Measurements from ENCODE around the gene BICD1. TPM values are rescaled to one million over a fixed set of nuclear protein-coding genes. Genes with fewer than 3 reads are reported as not detected.

Gene BICD1
- total RNA-seq, 1 experiment from 2014 or later: 41.3 TPM

- peaks cover 16% of the 10 kb centered on the region for H3K4me1 ChIP-seq (replicated peaks; ENCODE audit: insufficient read depth)
- no peak overlapping the region for H3K27ac ChIP-seq
- no peak for DNase-seq
- H3K9me3 ChIP-seq (ENCODE audit: insufficient read depth, low read depth): no peaks in the 10 kb centered on the region
- TF ChIP-seq EZH2 (IDR thresholded peaks at IDR 0.05; ENCODE audit: low read depth): no peak
- TF ChIP-seq, protein P1, sequence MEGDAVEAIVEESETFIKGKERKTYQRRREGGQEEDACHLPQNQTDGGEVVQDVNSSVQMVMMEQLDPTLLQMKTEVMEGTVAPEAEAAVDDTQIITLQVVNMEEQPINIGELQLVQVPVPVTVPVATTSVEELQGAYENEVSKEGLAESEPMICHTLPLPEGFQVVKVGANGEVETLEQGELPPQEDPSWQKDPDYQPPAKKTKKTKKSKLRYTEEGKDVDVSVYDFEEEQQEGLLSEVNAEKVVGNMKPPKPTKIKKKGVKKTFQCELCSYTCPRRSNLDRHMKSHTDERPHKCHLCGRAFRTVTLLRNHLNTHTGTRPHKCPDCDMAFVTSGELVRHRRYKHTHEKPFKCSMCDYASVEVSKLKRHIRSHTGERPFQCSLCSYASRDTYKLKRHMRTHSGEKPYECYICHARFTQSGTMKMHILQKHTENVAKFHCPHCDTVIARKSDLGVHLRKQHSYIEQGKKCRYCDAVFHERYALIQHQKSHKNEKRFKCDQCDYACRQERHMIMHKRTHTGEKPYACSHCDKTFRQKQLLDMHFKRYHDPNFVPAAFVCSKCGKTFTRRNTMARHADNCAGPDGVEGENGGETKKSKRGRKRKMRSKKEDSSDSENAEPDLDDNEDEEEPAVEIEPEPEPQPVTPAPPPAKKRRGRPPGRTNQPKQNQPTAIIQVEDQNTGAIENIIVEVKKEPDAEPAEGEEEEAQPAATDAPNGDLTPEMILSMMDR (conservative IDR thresholded peaks at IDR 0.05): no peak
- peaks cover 13% of the 10 kb centered on the region for H3F3A ChIP-seq (ENCODE audit: insufficient read depth, low read depth)
- no peaks in the 10 kb centered on the region for H3K9me2 ChIP-seq (ENCODE audit: insufficient read depth)
- intact Hi-C loops (cut with micrococcal nuclease; ENCODE audit: unreplicated experiment): no loop called here
- ChIA-PET CTCF (no interaction called here), POLR2A (ENCODE audit: unreplicated experiment) (no interaction called here)
- H3K27me3 ChIP-seq (ENCODE audit: insufficient read depth, low read depth): no peaks in the 10 kb centered on the region
- H2AFZ ChIP-seq: no peak overlapping the region
- BruUV-seq (replicated peaks): no TSS peak
- peaks cover 13% of the 10 kb centered on the region for H3K79me2 ChIP-seq (ENCODE audit: low read depth)
- H3K4me3 ChIP-seq: no peak overlapping the region
- H3K4me2 ChIP-seq: no peak overlapping the region
- no peaks in the 10 kb centered on the region for H4K20me1 ChIP-seq (ENCODE audit: insufficient read depth)
- no peaks in the 10 kb centered on the region for H3K36me3 ChIP-seq (ENCODE audit: low read depth)
Observed at GRCh38 chr12:32131666-32132065, 25.0 kb downstream of the BICD1 start.

DNA sequence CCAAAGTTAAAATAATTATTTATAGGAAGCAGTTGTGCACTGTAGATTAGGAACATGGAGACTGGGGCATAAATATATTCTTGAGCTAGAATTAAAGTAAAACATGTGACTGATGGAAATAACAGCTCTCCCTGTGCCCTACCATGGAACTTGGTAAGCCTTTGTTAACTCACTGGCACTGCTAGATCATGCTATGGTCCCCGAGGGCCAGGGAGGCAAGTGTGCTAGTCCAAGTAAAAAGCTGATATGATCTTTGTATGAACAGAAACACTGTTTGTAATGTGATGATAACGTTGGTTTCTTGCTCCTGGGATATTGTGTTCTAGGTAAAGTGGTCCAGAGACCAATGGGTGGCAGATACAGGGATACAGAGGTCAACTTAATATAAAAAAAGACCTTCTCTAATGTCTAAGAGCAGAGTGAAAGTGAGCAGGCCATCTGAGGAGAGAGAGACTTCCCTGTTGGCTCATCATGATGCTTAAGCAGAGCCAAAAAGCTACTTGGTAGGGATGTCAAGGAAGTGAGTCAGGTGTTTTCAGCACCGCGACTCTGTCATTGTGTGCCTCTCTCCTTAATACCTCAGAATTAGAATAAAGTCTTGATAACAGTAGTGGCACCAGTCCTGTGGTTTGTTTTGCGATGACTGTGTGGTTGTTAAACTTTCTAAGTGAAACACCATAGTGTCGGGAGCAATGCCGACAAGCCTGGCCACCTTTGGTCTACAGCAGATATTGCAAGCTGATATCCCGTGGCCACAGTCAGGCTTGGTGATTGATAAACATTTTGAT is 27.6 kb downstream of the BICD1 start:
- Histone ChIP-seq H3K9me2 (ENCODE audit: insufficient read depth) (no peaks in the 10 kb centered on the region), H3F3A (ENCODE audit: insufficient read depth, low read depth) (peaks cover 9% of the 10 kb centered on the region), H3K4me3 (no peak overlapping the region), H3K27me3 (ENCODE audit: insufficient read depth, low read depth) (no peaks in the 10 kb centered on the region), H3K27ac (peak overlapping the region; percentile 12), H3K9me3 (ENCODE audit: insufficient read depth, low read depth) (no peaks in the 10 kb centered on the region), H4K20me1 (ENCODE audit: insufficient read depth) (no peaks in the 10 kb centered on the region), H2AFZ (no peak overlapping the region), H3K4me1 (replicated peaks; ENCODE audit: insufficient read depth) (0 out of 2 replicates have a peak, but pooled peaks cover 7% of the 10 kb centered on the region), H3K36me3 (ENCODE audit: low read depth) (no peaks in the 10 kb centered on the region), H3K79me2 (ENCODE audit: low read depth) (no peaks in the 10 kb centered on the region; the same call in 1 of the 2 replicates), H3K4me2 (no peak overlapping the region)
- no peak for TF ChIP-seq EZH2 (IDR thresholded peaks at IDR 0.05; ENCODE audit: low read depth)
- TF ChIP-seq, protein P1 (conservative IDR thresholded peaks at IDR 0.05): no peak
- no TSS peak for BruUV-seq (replicated peaks)
- ChIA-PET POLR2A (ENCODE audit: unreplicated experiment) (interaction anchor here (0.6 kb wide), 2 partner anchors 808 to 1364 kb away, joined by 3 to 5 read pairs; partner anchors contain the start of gene SINHCAF), CTCF (interaction anchor here (0.6 kb wide), 3 partner anchors 28 to 220 kb away, joined by 3 to 5 read pairs (median 4); no protein-coding TSS in a partner anchor)
- intact Hi-C loops (cut with micrococcal nuclease; ENCODE audit: unreplicated experiment): no loop called here
- DNase-seq: peak; percentile 23 to 73

DNA sequence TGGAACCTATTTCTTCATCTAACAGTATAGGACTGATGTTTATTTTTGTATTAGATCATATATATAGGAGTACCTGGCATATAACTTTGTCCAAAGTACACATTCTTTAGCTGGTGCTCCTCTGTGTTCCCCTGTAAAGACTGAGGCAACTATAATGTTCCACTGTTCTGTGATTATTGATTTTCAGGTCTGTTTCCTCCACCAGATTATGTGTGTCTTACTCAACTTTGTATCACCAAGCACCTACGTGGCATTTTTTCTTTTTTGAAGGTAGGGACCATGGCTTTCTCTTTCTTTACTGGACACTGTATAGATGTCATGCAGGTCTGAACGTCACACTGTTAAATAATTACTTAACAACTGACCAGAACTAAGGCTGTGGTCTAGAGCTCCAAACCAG is 29.3 kb downstream of the BICD1 start:
- ChIA-PET POLR2A (ENCODE audit: unreplicated experiment) (no interaction called here), CTCF (no interaction called here)
- intact Hi-C loops (cut with micrococcal nuclease; ENCODE audit: unreplicated experiment): no loop called here
- Histone ChIP-seq H3K27me3 (ENCODE audit: insufficient read depth, low read depth) (no peaks in the 10 kb centered on the region), H2AFZ (no peak overlapping the region), H3K36me3 (ENCODE audit: low read depth) (no peaks in the 10 kb centered on the region), H3K4me2 (no peak overlapping the region), H3K9me3 (ENCODE audit: insufficient read depth, low read depth) (no peaks in the 10 kb centered on the region), H3K79me2 (ENCODE audit: low read depth) (peaks cover 4% of the 10 kb centered on the region; the same call in 1 of the 2 replicates), H3K9me2 (ENCODE audit: insufficient read depth) (no peaks in the 10 kb centered on the region), H3F3A (ENCODE audit: insufficient read depth, low read depth) (peaks cover 12% of the 10 kb centered on the region), H3K4me3 (no peak overlapping the region), H3K27ac (no peak overlapping the region), H4K20me1 (ENCODE audit: insufficient read depth) (no peaks in the 10 kb centered on the region), H3K4me1 (replicated peaks; ENCODE audit: insufficient read depth) (0 out of 2 replicates have a peak, but pooled peaks cover 7% of the 10 kb centered on the region)
- no TSS peak for BruUV-seq (replicated peaks)
- no peak for DNase-seq
- TF ChIP-seq EZH2 (IDR thresholded peaks at IDR 0.05; ENCODE audit: low read depth): no peak
- TF ChIP-seq, protein P1 (conservative IDR thresholded peaks at IDR 0.05): no peak

Measured in PC-9 (cell line).